DOHH2 (cell line): ENCODE results near the gene CYTH1.

Experiments
- CTCF ChIP-seq: fragments of 200-600 bp; sonication (generic); IDR thresholded peaks from one replicate; pipeline ENCODE4 v1.5.1; 2014; ENCODE audit warnings: antibody characterized with exemption, mild to moderate bottlenecking, low read depth, low read length; ENCODE audit not compliant: poor library complexity, severe bottlenecking
- EZH2phosphoT487 ChIP-seq: fragments of 200-600 bp; sonication (generic); IDR thresholded peaks from 2 replicates; pipeline ENCODE4 v1.6.1; 2017; ENCODE audit warnings: borderline replicate concordance, mild to moderate bottlenecking, antibody characterized with exemption, low read length, moderate library complexity, mixed read lengths

GRCh38 chr17:78742901-78743300 lies 39.2 kb downstream of the CYTH1 start:
- TF ChIP-seq CTCF (no peak), EZH2phosphoT487 (no peak)
